ENCODE measurements around the gene ANKRD55.

GRCh38 chr5:56228631-56229030, 4.5 kb downstream of the ANKRD55 start:
- TF ChIP-seq CTCF (conservative IDR thresholded peaks at IDR 0.05): no peak
- TF ChIP-seq EZH2 (IDR thresholded peaks at IDR 0.05; ENCODE audit: low read depth): no peak

All from PC-9 (cell line).